GM21619 (cell line): Measurements from ENCODE around the gene ANKIB1.
"Not testable (repeated sequence)": the region's sequence is repeated elsewhere in the genome, so short reads cannot be mapped to it uniquely, and the experiment has no call there.

Source experiments
- ATAC-seq: cut with Tn5 transposase; IDR thresholded peaks from one replicate; pipeline ENCODE4 v1.9.1; 2021; ENCODE audit not compliant: unreplicated experiment

Gene ANKIB1, protein sequence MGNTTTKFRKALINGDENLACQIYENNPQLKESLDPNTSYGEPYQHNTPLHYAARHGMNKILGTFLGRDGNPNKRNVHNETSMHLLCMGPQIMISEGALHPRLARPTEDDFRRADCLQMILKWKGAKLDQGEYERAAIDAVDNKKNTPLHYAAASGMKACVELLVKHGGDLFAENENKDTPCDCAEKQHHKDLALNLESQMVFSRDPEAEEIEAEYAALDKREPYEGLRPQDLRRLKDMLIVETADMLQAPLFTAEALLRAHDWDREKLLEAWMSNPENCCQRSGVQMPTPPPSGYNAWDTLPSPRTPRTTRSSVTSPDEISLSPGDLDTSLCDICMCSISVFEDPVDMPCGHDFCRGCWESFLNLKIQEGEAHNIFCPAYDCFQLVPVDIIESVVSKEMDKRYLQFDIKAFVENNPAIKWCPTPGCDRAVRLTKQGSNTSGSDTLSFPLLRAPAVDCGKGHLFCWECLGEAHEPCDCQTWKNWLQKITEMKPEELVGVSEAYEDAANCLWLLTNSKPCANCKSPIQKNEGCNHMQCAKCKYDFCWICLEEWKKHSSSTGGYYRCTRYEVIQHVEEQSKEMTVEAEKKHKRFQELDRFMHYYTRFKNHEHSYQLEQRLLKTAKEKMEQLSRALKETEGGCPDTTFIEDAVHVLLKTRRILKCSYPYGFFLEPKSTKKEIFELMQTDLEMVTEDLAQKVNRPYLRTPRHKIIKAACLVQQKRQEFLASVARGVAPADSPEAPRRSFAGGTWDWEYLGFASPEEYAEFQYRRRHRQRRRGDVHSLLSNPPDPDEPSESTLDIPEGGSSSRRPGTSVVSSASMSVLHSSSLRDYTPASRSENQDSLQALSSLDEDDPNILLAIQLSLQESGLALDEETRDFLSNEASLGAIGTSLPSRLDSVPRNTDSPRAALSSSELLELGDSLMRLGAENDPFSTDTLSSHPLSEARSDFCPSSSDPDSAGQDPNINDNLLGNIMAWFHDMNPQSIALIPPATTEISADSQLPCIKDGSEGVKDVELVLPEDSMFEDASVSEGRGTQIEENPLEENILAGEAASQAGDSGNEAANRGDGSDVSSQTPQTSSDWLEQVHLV

GRCh38 chr7:92245487-92246359, at the start of gene ANKIB1, which contains the start of gene KRIT1:
Gene ANKIB1 (plus strand): TSS chr7:92245974. CDS start chr7:92294979, 49,005 bp downstream.
Gene KRIT1 (minus strand): TSS chr7:92245914. CDS start chr7:92242135, 3,779 bp downstream.
- ATAC-seq, result peak; percentile 78

GRCh38 chr7:92200791-92201190, 45.0 kb upstream of the ANKIB1 start:
- no peak for ATAC-seq

GRCh38 chr7:92205987-92206386, 39.8 kb upstream of the ANKIB1 start:
- ATAC-seq, result no peak

DNA sequence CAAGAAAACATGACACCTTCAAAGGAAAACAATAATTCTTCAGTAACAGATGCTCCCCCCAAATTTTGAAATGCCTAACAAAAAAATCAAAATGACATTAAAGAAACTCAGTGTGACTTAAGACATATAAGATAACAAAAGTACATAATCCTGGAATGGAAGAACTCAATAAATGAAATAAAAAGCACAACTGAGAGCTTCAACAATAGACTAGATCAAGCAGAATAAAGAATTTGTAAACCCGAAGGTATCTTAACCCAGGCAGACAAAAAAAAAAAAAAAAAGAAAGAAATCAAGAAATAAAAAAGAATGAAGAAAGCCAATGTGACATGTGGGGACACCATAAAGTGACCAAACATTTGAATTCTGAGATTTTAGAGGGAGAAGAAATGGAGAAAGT, 39.1 kb upstream of the ANKIB1 start:
- ATAC-seq, result no peak

GRCh38 chr7:92221766-92222165, 24.0 kb upstream of the ANKIB1 start:
- ATAC-seq, result no peak

- no peak for ATAC-seq
These were observed 18.8 kb upstream of the ANKIB1 start for GRCh38 chr7:92226981-92227380.

GRCh38 chr7:92228100-92228499, 17.7 kb upstream of the ANKIB1 start:
- no peak for ATAC-seq

GRCh38 chr7:92228742-92229141, 17.0 kb upstream of the ANKIB1 start:
- ATAC-seq, result no peak

- ATAC-seq, result no peak
These were observed 15.2 kb upstream of the ANKIB1 start for GRCh38 chr7:92230547-92230946.

GRCh38 chr7:92242972-92243371, 2.8 kb upstream of the ANKIB1 start:
- no peak for ATAC-seq

DNA sequence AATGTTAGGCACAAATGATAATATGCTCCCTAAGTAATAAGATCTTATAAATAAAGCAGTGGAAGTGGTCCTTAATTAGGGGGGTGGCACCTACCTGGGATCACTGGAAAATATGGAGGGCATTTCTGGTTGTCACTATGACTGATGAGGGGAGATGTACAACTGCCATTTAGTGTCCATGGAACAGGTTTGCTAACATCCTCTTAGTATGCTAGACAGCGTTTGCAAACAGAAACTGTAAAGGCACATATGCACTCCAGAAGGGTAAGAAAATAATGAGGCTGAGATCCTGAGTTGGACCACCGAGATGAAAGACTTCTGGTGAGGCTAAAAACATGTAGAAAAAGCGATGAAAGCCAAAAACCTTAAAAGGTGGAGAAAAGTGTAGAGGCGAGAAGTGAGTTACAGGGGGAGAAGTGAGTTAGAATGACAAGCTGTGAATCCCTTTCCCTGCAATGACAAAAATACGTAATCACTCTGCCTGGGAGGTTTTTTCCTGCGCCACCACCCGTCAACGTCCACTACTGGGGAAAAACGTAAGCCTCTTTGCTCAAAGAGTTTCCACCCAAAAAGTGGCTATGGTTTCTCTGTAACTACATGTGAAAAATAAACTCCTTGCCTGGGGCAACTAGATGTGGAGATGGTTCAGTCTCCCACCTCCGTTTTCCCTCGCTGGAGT, 827 bp upstream of the ANKIB1 start:
- ATAC-seq, result peak; percentile 1

DNA sequence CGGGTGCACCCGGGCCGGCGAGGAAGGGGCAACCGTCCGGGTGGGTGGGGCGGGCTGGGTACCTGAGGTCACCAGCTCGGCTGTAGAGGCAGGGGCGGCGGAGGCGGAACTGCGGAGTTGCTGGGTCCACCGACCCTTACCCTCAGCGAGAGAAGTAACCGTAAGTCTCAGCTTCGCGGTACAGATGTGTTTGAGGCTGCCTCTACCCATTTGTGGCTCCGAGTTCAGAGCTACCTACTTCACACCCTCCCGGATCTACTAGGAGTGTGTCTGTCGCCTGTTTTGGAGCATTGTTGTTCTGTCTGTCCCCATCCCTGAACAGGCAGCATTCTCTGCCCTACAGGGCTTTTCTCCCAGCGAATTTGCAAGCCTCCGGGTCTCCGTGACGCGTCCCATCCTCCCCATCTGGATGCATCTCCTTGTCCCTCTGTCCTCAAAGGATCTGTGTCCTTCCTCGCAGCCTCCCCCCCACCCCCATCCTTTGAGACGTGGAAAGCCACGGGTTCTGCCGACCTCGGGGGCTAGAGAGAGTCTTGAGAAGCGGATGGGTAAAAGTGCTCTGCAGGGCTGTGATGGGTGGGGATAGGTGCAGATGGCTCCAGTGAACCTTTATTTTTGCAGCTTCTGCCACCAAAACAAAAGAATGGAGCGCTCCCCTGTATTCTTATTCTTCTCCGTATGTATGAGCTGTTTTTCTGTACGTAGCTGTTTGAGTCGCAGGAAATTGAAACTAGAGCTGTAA, 757 bp downstream of the ANKIB1 start:
- peak; percentile 21 for ATAC-seq

- no peak for ATAC-seq
These were observed 4.8 kb downstream of the ANKIB1 start for GRCh38 chr7:92250603-92251002.

DNA sequence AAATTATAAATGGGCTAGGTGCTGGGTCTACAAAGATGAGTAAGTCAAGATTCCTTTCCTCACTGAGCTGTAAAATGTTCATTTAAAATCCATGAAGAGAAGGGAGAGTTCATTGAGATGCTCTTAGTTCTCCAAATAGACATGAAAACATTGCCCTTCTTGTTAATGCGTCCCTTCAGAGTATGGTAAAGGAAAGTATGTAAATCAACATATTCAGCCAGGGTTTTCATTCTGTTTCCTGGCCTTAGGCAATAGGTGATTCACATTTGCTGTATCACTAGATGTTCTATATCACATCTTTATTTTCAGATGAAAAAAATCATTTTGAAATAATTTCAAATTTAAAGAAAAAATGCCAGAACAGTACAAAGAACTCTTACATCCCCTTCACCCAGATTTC, 5.4 kb downstream of the ANKIB1 start:
- no peak for ATAC-seq

DNA sequence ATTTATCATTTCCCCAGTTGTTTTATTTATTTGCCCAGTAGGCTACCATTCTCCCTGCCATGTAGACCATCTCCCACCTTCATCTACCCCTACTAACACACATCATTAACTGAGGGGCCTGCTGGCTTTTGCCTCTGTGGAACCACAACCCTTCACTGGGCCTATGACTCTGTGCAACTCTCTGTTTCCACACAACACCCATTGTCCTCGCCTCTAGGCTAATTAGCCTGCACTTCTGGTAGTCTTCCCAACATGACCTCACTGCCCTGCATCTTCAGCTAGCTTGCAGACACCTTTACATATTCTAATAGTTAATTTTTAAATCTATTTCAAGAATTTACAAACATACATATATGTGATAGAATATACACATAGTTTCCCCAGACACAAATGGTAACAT, 7.5 kb downstream of the ANKIB1 start:
- no peak for ATAC-seq

- not testable (repeated sequence) for ATAC-seq
These were observed 9.0 kb downstream of the ANKIB1 start for GRCh38 chr7:92254800-92255199.

DNA sequence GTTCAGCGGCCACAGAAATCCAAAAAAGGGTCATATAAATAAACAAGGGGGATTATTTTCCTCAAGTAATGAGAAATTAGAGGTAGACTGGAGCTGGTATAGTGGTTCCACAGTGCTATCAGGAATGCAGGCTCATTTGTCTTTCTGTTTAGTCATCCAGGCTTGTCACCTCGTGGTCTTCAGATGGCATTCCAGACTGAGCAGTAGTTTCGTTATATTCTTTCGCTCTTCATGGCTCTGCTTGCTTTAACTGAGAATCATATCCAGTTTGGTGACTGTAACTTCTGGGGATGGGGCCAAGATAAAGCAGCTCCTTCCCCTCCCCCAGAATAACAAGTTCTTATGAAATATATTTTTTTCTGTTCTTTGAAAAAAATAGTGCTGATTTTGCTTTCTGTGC, 9.5 kb downstream of the ANKIB1 start:
- no peak for ATAC-seq

- no peak for ATAC-seq
These were observed 13.3 kb downstream of the ANKIB1 start for GRCh38 chr7:92259062-92259461.

- no peak for ATAC-seq
These were observed 14.0 kb downstream of the ANKIB1 start for GRCh38 chr7:92259610-92260247.
